HL-60 (cell line): Measurements from ENCODE around the gene KCTD8.

Experiments used
- DNase-seq, 2 experiments: peaks; one replicate each; pipeline ENCODE4 v3.0.0-alpha.2; 2010 to 2020; ENCODE audit warnings: low read depth in 1 of 2, low spot score in 1 of 2
- H3K27ac ChIP-seq: fragments of 250-450 bp; sonication (Bioruptor Pico); replicated peaks from 2 replicates; pipeline ENCODE4 v1.5.1; 2020; ENCODE audit warnings: mild to moderate bottlenecking, moderate library complexity
- H3K27me3 ChIP-seq: fragments of 250-450 bp; sonication (Bioruptor Pico); 2 replicates; pipeline ENCODE4 v1.5.1; 2021; ENCODE audit warnings: mild to moderate bottlenecking, moderate library complexity; ENCODE audit not compliant: insufficient read depth, poor library complexity, severe bottlenecking
- H3K4me3 ChIP-seq: replicated peaks from 2 replicates; pipeline ENCODE4 v1.5.1; 2011; ENCODE audit warnings: mild to moderate bottlenecking, control low read depth, low read length; ENCODE audit not compliant: insufficient read depth
- GABPA ChIP-seq: IDR thresholded peaks from 2 replicates; pipeline ENCODE4 v1.6.1; 2012; ENCODE audit warnings: low read depth
- POLR2AphosphoS5 ChIP-seq: IDR thresholded peaks from 2 replicates; pipeline ENCODE4 v1.6.1; 2012; ENCODE audit warnings: low read depth
- SPI1 ChIP-seq: IDR thresholded peaks from 2 replicates; pipeline ENCODE4 v1.6.1; 2012; ENCODE audit warnings: low read depth, mild to moderate bottlenecking, borderline replicate concordance
- TF ChIP-seq, protein P1 (sequence below): IDR thresholded peaks from 2 replicates; pipeline ENCODE4 v1.6.1; 2012; ENCODE audit warnings: low read depth; ENCODE audit not compliant: insufficient replicate concordance
- TF ChIP-seq, protein P2 (sequence below): IDR thresholded peaks from one replicate; pipeline ENCODE4 v1.5.1; 2011; ENCODE audit warnings: low read length, control low read depth, inconsistent platforms; ENCODE audit not compliant: insufficient read depth

The KCTD8 gene

DNA sequence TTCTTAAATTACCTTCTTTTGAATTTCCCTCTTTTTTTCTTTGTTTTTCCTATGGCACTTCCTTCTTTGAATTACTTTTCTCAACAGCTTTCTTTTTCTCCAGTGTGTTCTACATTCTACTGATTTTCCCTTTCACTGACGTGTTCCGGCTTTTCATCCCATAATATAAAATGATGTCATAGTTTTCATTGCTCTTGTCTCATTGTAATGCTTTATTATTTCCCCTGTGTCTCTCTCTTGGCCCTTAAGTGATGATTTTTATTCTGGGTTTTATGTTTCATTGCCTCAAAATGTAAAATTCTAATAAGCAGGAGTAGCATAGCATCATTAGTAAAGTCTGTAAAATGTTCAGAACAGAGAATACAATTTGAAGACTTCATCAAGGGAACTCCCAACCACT, 299.3 kb downstream of the KCTD8 start:
- Histone ChIP-seq H3K27me3 (no peaks in the 10 kb centered on the region), H3K4me3 (no peak overlapping the region)

DNA sequence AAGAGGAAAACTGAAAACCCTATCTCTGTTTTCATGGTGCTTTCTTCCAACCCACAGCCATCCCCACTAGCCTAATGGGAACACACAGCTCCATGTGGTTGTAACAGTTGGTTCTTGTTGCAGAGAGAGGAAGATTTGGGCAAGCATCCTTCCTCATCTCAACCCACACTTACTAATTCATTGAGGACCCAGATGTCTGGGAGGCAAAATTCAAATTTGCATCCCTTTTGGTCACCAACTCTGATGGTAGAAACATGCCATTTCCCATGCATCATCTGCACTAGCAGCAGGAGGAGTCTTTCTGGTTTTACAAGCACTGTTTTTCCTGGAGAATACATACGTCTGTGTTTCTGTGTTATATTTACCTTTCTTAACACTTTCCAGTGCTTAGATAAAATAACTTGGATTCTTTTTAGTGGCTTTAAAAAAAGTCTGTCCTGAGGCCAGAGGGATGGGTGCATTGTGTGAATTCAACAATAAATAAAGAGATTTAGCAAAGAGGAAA, 301.0 kb downstream of the KCTD8 start:
- Histone ChIP-seq H3K4me3 (no peak overlapping the region), H3K27ac (no peak overlapping the region), H3K27me3 (no peaks in the 10 kb centered on the region)
- TF ChIP-seq, protein P1, sequence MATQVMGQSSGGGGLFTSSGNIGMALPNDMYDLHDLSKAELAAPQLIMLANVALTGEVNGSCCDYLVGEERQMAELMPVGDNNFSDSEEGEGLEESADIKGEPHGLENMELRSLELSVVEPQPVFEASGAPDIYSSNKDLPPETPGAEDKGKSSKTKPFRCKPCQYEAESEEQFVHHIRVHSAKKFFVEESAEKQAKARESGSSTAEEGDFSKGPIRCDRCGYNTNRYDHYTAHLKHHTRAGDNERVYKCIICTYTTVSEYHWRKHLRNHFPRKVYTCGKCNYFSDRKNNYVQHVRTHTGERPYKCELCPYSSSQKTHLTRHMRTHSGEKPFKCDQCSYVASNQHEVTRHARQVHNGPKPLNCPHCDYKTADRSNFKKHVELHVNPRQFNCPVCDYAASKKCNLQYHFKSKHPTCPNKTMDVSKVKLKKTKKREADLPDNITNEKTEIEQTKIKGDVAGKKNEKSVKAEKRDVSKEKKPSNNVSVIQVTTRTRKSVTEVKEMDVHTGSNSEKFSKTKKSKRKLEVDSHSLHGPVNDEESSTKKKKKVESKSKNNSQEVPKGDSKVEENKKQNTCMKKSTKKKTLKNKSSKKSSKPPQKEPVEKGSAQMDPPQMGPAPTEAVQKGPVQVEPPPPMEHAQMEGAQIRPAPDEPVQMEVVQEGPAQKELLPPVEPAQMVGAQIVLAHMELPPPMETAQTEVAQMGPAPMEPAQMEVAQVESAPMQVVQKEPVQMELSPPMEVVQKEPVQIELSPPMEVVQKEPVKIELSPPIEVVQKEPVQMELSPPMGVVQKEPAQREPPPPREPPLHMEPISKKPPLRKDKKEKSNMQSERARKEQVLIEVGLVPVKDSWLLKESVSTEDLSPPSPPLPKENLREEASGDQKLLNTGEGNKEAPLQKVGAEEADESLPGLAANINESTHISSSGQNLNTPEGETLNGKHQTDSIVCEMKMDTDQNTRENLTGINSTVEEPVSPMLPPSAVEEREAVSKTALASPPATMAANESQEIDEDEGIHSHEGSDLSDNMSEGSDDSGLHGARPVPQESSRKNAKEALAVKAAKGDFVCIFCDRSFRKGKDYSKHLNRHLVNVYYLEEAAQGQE: no peak
- TF ChIP-seq, protein P2, sequence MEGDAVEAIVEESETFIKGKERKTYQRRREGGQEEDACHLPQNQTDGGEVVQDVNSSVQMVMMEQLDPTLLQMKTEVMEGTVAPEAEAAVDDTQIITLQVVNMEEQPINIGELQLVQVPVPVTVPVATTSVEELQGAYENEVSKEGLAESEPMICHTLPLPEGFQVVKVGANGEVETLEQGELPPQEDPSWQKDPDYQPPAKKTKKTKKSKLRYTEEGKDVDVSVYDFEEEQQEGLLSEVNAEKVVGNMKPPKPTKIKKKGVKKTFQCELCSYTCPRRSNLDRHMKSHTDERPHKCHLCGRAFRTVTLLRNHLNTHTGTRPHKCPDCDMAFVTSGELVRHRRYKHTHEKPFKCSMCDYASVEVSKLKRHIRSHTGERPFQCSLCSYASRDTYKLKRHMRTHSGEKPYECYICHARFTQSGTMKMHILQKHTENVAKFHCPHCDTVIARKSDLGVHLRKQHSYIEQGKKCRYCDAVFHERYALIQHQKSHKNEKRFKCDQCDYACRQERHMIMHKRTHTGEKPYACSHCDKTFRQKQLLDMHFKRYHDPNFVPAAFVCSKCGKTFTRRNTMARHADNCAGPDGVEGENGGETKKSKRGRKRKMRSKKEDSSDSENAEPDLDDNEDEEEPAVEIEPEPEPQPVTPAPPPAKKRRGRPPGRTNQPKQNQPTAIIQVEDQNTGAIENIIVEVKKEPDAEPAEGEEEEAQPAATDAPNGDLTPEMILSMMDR: no peak
- TF ChIP-seq GABPA: no peak
- TF ChIP-seq POLR2AphosphoS5: no peak
- no peak for TF ChIP-seq SPI1
- no peak for DNase-seq

More for the DNA sequence above, 299.3 kb downstream of the KCTD8 start:
- no peak for DNase-seq
- TF ChIP-seq, protein P1: no peak
- TF ChIP-seq, protein P2: no peak
- no peak for TF ChIP-seq POLR2AphosphoS5
- no peak for TF ChIP-seq GABPA
- TF ChIP-seq SPI1: no peak
- H3K27ac ChIP-seq: no peak overlapping the region

DNA sequence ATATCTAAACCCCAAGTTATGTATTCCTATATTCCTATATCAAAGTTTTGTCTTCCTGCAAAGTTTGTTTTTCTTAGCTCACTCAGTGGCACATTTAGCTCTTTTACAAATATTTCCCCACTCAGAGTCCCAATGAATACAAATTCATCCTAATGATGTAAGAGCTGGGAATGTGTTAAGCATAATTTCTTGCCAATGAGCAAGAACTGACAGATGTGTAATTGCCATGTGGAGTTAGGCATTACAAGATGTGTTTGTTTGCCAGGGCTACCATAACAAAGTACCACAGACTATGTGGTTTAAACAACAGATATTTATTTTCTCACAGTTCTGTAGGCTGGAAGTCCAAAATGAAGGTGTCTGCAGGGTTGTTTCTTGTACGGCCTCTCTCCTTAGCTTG, 302.1 kb downstream of the KCTD8 start:
- DNase-seq: no peak
- no peak overlapping the region for H3K27ac ChIP-seq
- TF ChIP-seq, protein P2: no peak
- TF ChIP-seq, protein P1: no peak
- no peak for TF ChIP-seq GABPA
- no peak for TF ChIP-seq SPI1
- TF ChIP-seq POLR2AphosphoS5: no peak
- H3K4me3 ChIP-seq: no peak overlapping the region
- H3K27me3 ChIP-seq: no peaks in the 10 kb centered on the region
